GM12878 (cell line): ENCODE measurements around the gene SLC25A45. TPM values are rescaled to one million over a fixed set of nuclear protein-coding genes. Genes with fewer than 3 reads are reported as not detected.

Experiments used
- ATAC-seq: fragments of 200-7000 bp; cut with Tn5 transposase; 3 replicates; pipeline ENCODE4 v1.9.1; 2020; ENCODE audit warnings: mild to moderate bottlenecking, moderate library complexity
- BruUV-seq: library from RNA; stranded (reverse); fragments of 400-500 nt; replicated peaks from 2 replicates; lab custom pipeline; 2021; lab: Mats Ljungman, UMichigan
- CTCF ChIA-PET: fragments of 300-600 bp; sonication (Branson Sonifier 250); formaldehyde crosslinking; extraction: SDS; loops from one replicate; lab custom pipeline; 2021; ENCODE audit warnings: inconsistent platforms; lab: Yijun Ruan, JAX
- POLR2A ChIA-PET: fragments of 350-600 bp; formaldehyde crosslinking; extraction: SDS; loops from one replicate; lab custom pipeline; 2021; ENCODE audit warnings: inconsistent platforms; lab: Charles Lee
- RAD21 ChIA-PET: fragments of 300-600 bp; sonication (Branson Sonifier 250); formaldehyde crosslinking; loops from one replicate; lab custom pipeline; 2023; ENCODE audit warnings: antibody characterized with exemption; ENCODE audit not compliant: unreplicated experiment; lab: Charles Lee
- SMC1A ChIA-PET: fragments of 300-600 bp; sonication (Branson Sonifier 250); formaldehyde crosslinking; loops from one replicate; lab custom pipeline; 2023; ENCODE audit not compliant: unreplicated experiment, uncharacterized antibody; lab: Charles Lee
- DNase-seq: peaks from one replicate; pipeline ENCODE4 v3.0.0-alpha.2; 2011; ENCODE audit warnings: low read depth, low spot score
- FAIRE-seq: peaks from 3 replicates; lab custom pipeline; 2011; peaks lifted over from hg19 to GRCh38; lab: Jason Lieb, UNC
- H2AFZ ChIP-seq: 2 replicates; pipeline ENCODE4 v1.6.0; 2011; ENCODE audit warnings: low read depth, low read length, control low read depth; ENCODE audit not compliant: control insufficient read depth
- H3K27ac ChIP-seq: 2 replicates; pipeline ENCODE4 v1.5.1; 2011; ENCODE audit warnings: control low read depth; ENCODE audit not compliant: control insufficient read depth, insufficient read depth
- H3K27me3 ChIP-seq, 2 experiments: replicated peaks in 1 of 2; 2 replicates each; pipeline versions ENCODE4 v1.6.0 to v1.6.1; 2011; ENCODE audit warnings: low read length in 1 of 2; ENCODE audit not compliant: control insufficient read depth in 2 of 2, insufficient read depth in 2 of 2
- H3K36me3 ChIP-seq, 2 experiments: 2 replicates each; pipeline ENCODE4 v1.5.1; 2011; ENCODE audit warnings: low read length in 1 of 2; ENCODE audit not compliant: control insufficient read depth in 2 of 2, insufficient read depth in 2 of 2
- H3K4me1 ChIP-seq: 2 replicates; pipeline ENCODE4 v1.6.1; 2011; ENCODE audit warnings: mild to moderate bottlenecking, low read length, moderate library complexity, mixed read lengths; ENCODE audit not compliant: control insufficient read depth, insufficient read depth
- H3K4me2 ChIP-seq: 2 replicates; pipeline ENCODE4 v1.6.0; 2011; ENCODE audit warnings: control low read depth; ENCODE audit not compliant: control insufficient read depth, insufficient read depth
- H3K4me3 ChIP-seq: fragments of 200-600 bp; sonication (generic); 2 replicates; pipeline ENCODE4 v1.5.1; 2016
- H3K79me2 ChIP-seq: 2 replicates; pipeline ENCODE4 v1.6.0; 2011; ENCODE audit warnings: low read length; ENCODE audit not compliant: control insufficient read depth, insufficient read depth
- H3K9ac ChIP-seq: 2 replicates; pipeline ENCODE4 v1.8.0; 2011; ENCODE audit warnings: low read length, control low read depth, mixed read lengths; ENCODE audit not compliant: control insufficient read depth, insufficient read depth
- H3K9me3 ChIP-seq: replicated peaks from 3 replicates; pipeline ENCODE4 v1.5.1; 2011; ENCODE audit warnings: mild to moderate bottlenecking, low read length; ENCODE audit not compliant: control insufficient read depth, insufficient read depth
- H4K20me1 ChIP-seq: 2 replicates; pipeline ENCODE4 v1.6.0; 2011; ENCODE audit not compliant: control insufficient read depth, insufficient read depth
- CBFB ChIP-seq: IDR thresholded peaks from 2 replicates; pipeline ENCODE4 v1.6.1; 2016; ENCODE audit warnings: antibody characterized with exemption, low read depth
- E4F1 ChIP-seq: fragments of 450-650 bp; IDR thresholded peaks from 2 replicates; pipeline ENCODE4 v1.6.1; 2018; ENCODE audit warnings: borderline replicate concordance, mild to moderate bottlenecking; ENCODE audit not compliant: partially characterized antibody
- FOXM1 ChIP-seq: IDR thresholded peaks from 2 replicates; pipeline ENCODE4 v1.6.1; 2012; ENCODE audit warnings: low read depth, mild to moderate bottlenecking, inconsistent platforms, low read length, moderate library complexity
- HSF1 ChIP-seq: fragments of 150-350 bp; IDR thresholded peaks from 2 replicates; pipeline ENCODE4 v1.6.1; 2014; ENCODE audit warnings: mild to moderate bottlenecking, low read depth, low read length
- MEF2A ChIP-seq: IDR thresholded peaks from 2 replicates; pipeline ENCODE4 v1.6.1; 2011; ENCODE audit warnings: low read depth, mild to moderate bottlenecking, low read length, moderate library complexity; ENCODE audit not compliant: insufficient read depth
- PAX8 ChIP-seq: fragments of 450-650 bp; IDR thresholded peaks from 2 replicates; pipeline ENCODE4 v1.6.1; 2017; ENCODE audit warnings: mild to moderate bottlenecking, moderate library complexity
- RAD51 ChIP-seq: fragments of 450-650 bp; IDR thresholded peaks from 2 replicates; pipeline ENCODE4 v1.6.1; 2016; ENCODE audit warnings: moderate library complexity, mild to moderate bottlenecking, inconsistent platforms
- SREBF2 ChIP-seq: IDR thresholded peaks from 2 replicates; pipeline ENCODE4 v1.6.1; 2012; ENCODE audit warnings: mild to moderate bottlenecking, low read length
- TCF3 ChIP-seq: IDR thresholded peaks from 2 replicates; pipeline ENCODE4 v1.6.1; 2012; ENCODE audit warnings: low read depth, mild to moderate bottlenecking, low read length, borderline replicate concordance; ENCODE audit not compliant: insufficient read depth
- ZBED1 ChIP-seq: IDR thresholded peaks from 2 replicates; pipeline ENCODE4 v1.6.1; 2016; ENCODE audit warnings: borderline replicate concordance
- ZNF274 ChIP-seq: IDR thresholded peaks from one replicate; pipeline ENCODE4 v1.8.0; 2011; ENCODE audit not compliant: insufficient read length, insufficient read depth
- WGBS: methylation state at CpG from one replicate; pipeline ENCODE4 v1.1.6; 2016; ENCODE audit warnings: low lambda C conversion rate; ENCODE audit not compliant: insufficient replicate concordance, insufficient coverage; ENCODE audit errors: missing lambda C conversion rate; 5-methylcytosine and 5-hydroxymethylcytosine counted together
- in situ Hi-C: fragments of 300-500 bp; cut with MboI; formaldehyde crosslinking; loops from 9 replicates; pipeline ENCODE4 v1.14.3; 2018; ENCODE audit warnings: mixed read lengths
- intact Hi-C: fragments of 100-400 bp; cut with micrococcal nuclease; formaldehyde crosslinking; loops from one replicate; pipeline ENCODE4 v1.14.2; 2022; ENCODE audit not compliant: unreplicated experiment
- polyA plus RNA-seq, 11 experiments: library from polyadenylated mRNA; depleted of rRNA in 4 of 11; unstranded in 6 of 11; stranded (reverse) in 5 of 11; fragments of >200 nt; fragmentation: Nextera tagmentation in 4 of 11; fragmentation: Illumina TruSeq in 1 of 11; extraction: Ambion mirVana in 4 of 11; extraction: Trizol in 1 of 11; gene quantifications; 1 replicate in 1 of 11; 2 replicates in 10 of 11; pipeline versions ENCODE4 v1.2.1 to v1.2.3, GENCODE V29; 2011 to 2016; ENCODE audit warnings: inconsistent platforms in 2 of 11, missing spikeins in 2 of 11, low read depth in 1 of 11
- total RNA-seq, 4 experiments: library from RNA; depleted of rRNA in 3 of 4; stranded (reverse); fragments of >200 nt in 3 of 4; fragmentation: Illumina TruSeq in 1 of 4; extraction: Trizol in 1 of 4; gene quantifications; 2 replicates each; pipeline versions ENCODE4 v1.2.1 to v1.2.3, GENCODE V29; 2013 to 2021
- TF ChIP-seq, protein P1 (sequence below): fragments of 450-650 bp; IDR thresholded peaks from 2 replicates; pipeline ENCODE4 v1.6.1; 2018; ENCODE audit warnings: mild to moderate bottlenecking, low read depth, moderate library complexity; ENCODE audit not compliant: partially characterized antibody

Gene SLC25A45
- total and polyA plus RNA-seq, 10 of the 15 experiments (the other 5 are each of a cell fraction or from before 2014, with no cell fraction given): 4.1 to 35.2 (median 20.3) TPM

- 97% methylated on average over 24 of the region's 24 CpGs for WGBS
- no peak overlapping the region for H3K4me3 ChIP-seq
- H3K9ac ChIP-seq: no peak overlapping the region
- DNase-seq (no peak), ATAC-seq (no peak), FAIRE-seq (no peak)
- peaks cover 20% of the 10 kb centered on the region for H3K4me1 ChIP-seq
- no peaks in the 10 kb centered on the region for H4K20me1 ChIP-seq
- H3K79me2 ChIP-seq: no peaks in the 10 kb centered on the region; the same call in 1 of the 2 replicates
- BruUV-seq: no TSS peak
- peaks cover 21 to 22% of the 10 kb centered on the region in 2 experiments for H3K36me3 ChIP-seq
- ChIA-PET SMC1A (interaction anchor here (1.2 to 1.8 kb wide), 3 partner anchors 17 to 92 kb away, joined by 3 to 9 read pairs (median 3); partner anchors contain the start of gene FRMD8), RAD21 (interaction anchor here (0.7 kb wide), 1 partner anchor 12 kb away, joined by 4 read pairs; no protein-coding TSS in a partner anchor), CTCF (interaction anchor here (1.6 to 2.9 kb wide), 3 partner anchors 11 to 38 kb away, joined by 4 to 13 read pairs (median 4); no protein-coding TSS in a partner anchor), POLR2A (interaction anchor here (0.7 to 2.8 kb wide), 3 partner anchors 11 to 26 kb away, joined by 3 to 10 read pairs (median 3); no protein-coding TSS in a partner anchor)
- in situ Hi-C loops: no loop called here
- H3K27me3 ChIP-seq: no peaks in the 10 kb centered on the region
- intact Hi-C loops: no loop called here
- peak overlapping the region; percentile 91; the same call in 1 of the 2 replicates for H3K27ac ChIP-seq
- no peak overlapping the region for H2AFZ ChIP-seq
- no peak overlapping the region for H3K4me2 ChIP-seq
- H3K9me3 ChIP-seq: no peaks in the 10 kb centered on the region
- TF ChIP-seq RAD51: no peak
- TF ChIP-seq FOXM1: no peak
- TF ChIP-seq SREBF2: no peak
- no peak for TF ChIP-seq HSF1
- no peak for TF ChIP-seq CBFB
- TF ChIP-seq TCF3: no peak
- TF ChIP-seq ZBED1: no peak
- TF ChIP-seq, protein P1, sequence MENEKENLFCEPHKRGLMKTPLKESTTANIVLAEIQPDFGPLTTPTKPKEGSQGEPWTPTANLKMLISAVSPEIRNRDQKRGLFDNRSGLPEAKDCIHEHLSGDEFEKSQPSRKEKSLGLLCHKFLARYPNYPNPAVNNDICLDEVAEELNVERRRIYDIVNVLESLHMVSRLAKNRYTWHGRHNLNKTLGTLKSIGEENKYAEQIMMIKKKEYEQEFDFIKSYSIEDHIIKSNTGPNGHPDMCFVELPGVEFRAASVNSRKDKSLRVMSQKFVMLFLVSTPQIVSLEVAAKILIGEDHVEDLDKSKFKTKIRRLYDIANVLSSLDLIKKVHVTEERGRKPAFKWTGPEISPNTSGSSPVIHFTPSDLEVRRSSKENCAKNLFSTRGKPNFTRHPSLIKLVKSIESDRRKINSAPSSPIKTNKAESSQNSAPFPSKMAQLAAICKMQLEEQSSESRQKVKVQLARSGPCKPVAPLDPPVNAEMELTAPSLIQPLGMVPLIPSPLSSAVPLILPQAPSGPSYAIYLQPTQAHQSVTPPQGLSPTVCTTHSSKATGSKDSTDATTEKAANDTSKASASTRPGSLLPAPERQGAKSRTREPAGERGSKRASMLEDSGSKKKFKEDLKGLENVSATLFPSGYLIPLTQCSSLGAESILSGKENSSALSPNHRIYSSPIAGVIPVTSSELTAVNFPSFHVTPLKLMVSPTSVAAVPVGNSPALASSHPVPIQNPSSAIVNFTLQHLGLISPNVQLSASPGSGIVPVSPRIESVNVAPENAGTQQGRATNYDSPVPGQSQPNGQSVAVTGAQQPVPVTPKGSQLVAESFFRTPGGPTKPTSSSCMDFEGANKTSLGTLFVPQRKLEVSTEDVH: no peak
- TF ChIP-seq PAX8: no peak
- no peak for TF ChIP-seq E4F1
- no peak for TF ChIP-seq MEF2A
- no peak for TF ChIP-seq ZNF274
Measured at GRCh38 chr11:65404638-65405339, 22.3 kb upstream of the SLC25A45 start.
